Body of pancreas (tissue), 4 donors: ENCODE results near the gene NTRK1. TPM values are rescaled to one million over a fixed set of nuclear protein-coding genes. Genes with fewer than 3 reads are reported as not detected.

ENCODE experiments used
- ATAC-seq: fragments of 150-250 bp; one replicate; pipeline ENCODE4 v1.9.1; 2016
- DNase-seq, 4 donors: peaks; one replicate each; pipeline ENCODE4 v3.0.0-alpha.2; 2019
- H3K27ac ChIP-seq, 4 donors: fragments of 200-600 bp; sonication (generic); 1 replicate in 3 of 4; 2 replicates in 1 of 4; pipeline versions ENCODE4 v1.5.1 to v1.6.1; 2016 to 2019; ENCODE audit warnings: mild to moderate bottlenecking in 1 of 4, mixed read lengths in 1 of 4, moderate library complexity in 1 of 4
- H3K27me3 ChIP-seq, 2 donors: fragments of 200-600 bp; sonication (generic); one replicate each; pipeline ENCODE4 v1.6.0; 2016; ENCODE audit warnings: mild to moderate bottlenecking in 1 of 2
- H3K36me3 ChIP-seq, 2 donors: fragments of 200-600 bp; sonication (generic); replicated peaks in 1 of 2; 2 replicates each; pipeline ENCODE4 v1.5.1; 2016; ENCODE audit warnings: low read depth in 2 of 2; ENCODE audit not compliant: insufficient read depth in 1 of 2
- H3K4me1 ChIP-seq: fragments of 200-600 bp; sonication (generic); one replicate; pipeline ENCODE4 v1.6.0; 2016
- H3K4me3 ChIP-seq, 2 donors: fragments of 200-600 bp; sonication (generic); 1 replicate in 1 of 2; 2 replicates in 1 of 2; pipeline ENCODE4 v1.5.1; 2016 to 2019
- H3K9me3 ChIP-seq, 3 donors: fragments of 200-600 bp; sonication (generic); 1 replicate in 2 of 3; 2 replicates in 1 of 3; pipeline ENCODE4 v1.5.1; 2016
- CTCF ChIP-seq, 7 experiments: fragments of 450-650 bp in 4 of 7; fragments of 200-600 bp in 3 of 7; sonication (generic) in 3 of 7; IDR thresholded peaks; one replicate each; pipeline ENCODE4 v1.5.1; 2016 to 2019; ENCODE audit warnings: antibody characterized with exemption in 7 of 7
- POLR2A ChIP-seq, 3 donors: fragments of 450-650 bp; IDR thresholded peaks; one replicate each; pipeline ENCODE4 v1.6.1; 2016; ENCODE audit warnings: antibody characterized with exemption in 3 of 3, mild to moderate bottlenecking in 2 of 3
- WGBS, 2 donors: methylation state at CpG; one replicate each; pipeline ENCODE4 v1.1.5; 2017; 5-methylcytosine and 5-hydroxymethylcytosine counted together
- intact Hi-C: fragments of 100-400 bp; cut with DNase I; formaldehyde crosslinking; loops from one replicate; pipeline ENCODE4 v1.15.1; 2023
- total RNA-seq, 2 donors: library from RNA; depleted of rRNA; stranded (reverse); fragments of >200 nt; gene quantifications; one replicate each; pipeline ENCODE4 v1.1.0, GENCODE V29; 2016

Gene NTRK1
- total RNA-seq, 2 donors from 2014 or later, result 0.99 TPM; not detected in 1

GRCh38 chr1:156901590-156901900, 40.9 kb downstream of the NTRK1 start:
- no peak for ATAC-seq

GRCh38 chr1:156901966-156902915, 41.6 kb downstream of the NTRK1 start:
- Histone ChIP-seq H3K27ac (no peak overlapping the region), H3K4me1 (peaks cover 5% of the 10 kb centered on the region), H3K9me3 (no peaks in the 10 kb centered on the region), H3K36me3 (no peaks in the 10 kb centered on the region), H3K4me3 (no peak overlapping the region), H3K27me3 (no peaks in the 10 kb centered on the region)
- intact Hi-C loops, result no loop called here
- TF ChIP-seq POLR2A (IDR thresholded peaks at IDR 0.05) (no peak), CTCF (IDR thresholded peaks at IDR 0.05) (no peak)
- 56 to 58% methylated on average over 22 of the region's 23 CpGs for WGBS, 2 donors
- no peak for DNase-seq
- ATAC-seq, result no peak

More at GRCh38 chr1:156901590-156901900, 40.9 kb downstream of the NTRK1 start:
- no peak for DNase-seq
- intact Hi-C loops, result no loop called here
- TF ChIP-seq CTCF (IDR thresholded peaks at IDR 0.05) (no peak), POLR2A (IDR thresholded peaks at IDR 0.05) (no peak)
- Histone ChIP-seq H3K9me3 (no peaks in the 10 kb centered on the region), H3K27me3 (no peaks in the 10 kb centered on the region), H3K4me3 (no peak overlapping the region), H3K27ac (no peak overlapping the region), H3K4me1 (no peaks in the 10 kb centered on the region), H3K36me3 (no peaks in the 10 kb centered on the region)
- 82 to 83% methylated on average over 3 to 4 of the region's 4 CpGs for whole genome bisulfite sequencing, 2 donors

GRCh38 chr1:156903328-156904091, 42.8 kb downstream of the NTRK1 start:
- 57 to 64% methylated on average over 11 to 14 of the region's 15 CpGs for WGBS, 2 donors
- no peak for ATAC-seq
- no peaks in the 10 kb centered on the region for H3K27me3 ChIP-seq
- no peaks in the 10 kb centered on the region for H3K36me3 ChIP-seq
- intact Hi-C loops, result no loop called here
- peaks cover 16% of the 10 kb centered on the region for H3K4me1 ChIP-seq
- H3K27ac ChIP-seq, result no peak overlapping the region
- no peak for DNase-seq
- no peaks in the 10 kb centered on the region for H3K9me3 ChIP-seq
- H3K4me3 ChIP-seq, result no peak overlapping the region
- TF ChIP-seq CTCF (IDR thresholded peaks at IDR 0.05) (no peak), POLR2A (IDR thresholded peaks at IDR 0.05) (no peak)

GRCh38 chr1:156904187-156904959, 43.7 kb downstream of the NTRK1 start:
- no peak for ATAC-seq
- Histone ChIP-seq H3K27me3 (no peaks in the 10 kb centered on the region), H3K27ac (no peak overlapping the region), H3K4me1 (peaks cover 19% of the 10 kb centered on the region), H3K4me3 (no peak overlapping the region), H3K9me3 (no peaks in the 10 kb centered on the region), H3K36me3 (no peaks in the 10 kb centered on the region)
- 69 to 73% methylated on average over 15 to 19 of the region's 19 CpGs for WGBS, 2 donors
- TF ChIP-seq POLR2A (IDR thresholded peaks at IDR 0.05), result no peak
- TF ChIP-seq CTCF (IDR thresholded peaks at IDR 0.05), result no peak
- no peak for DNase-seq
- intact Hi-C loops, result no loop called here
